A549 (cell line): ENCODE measurements around the gene CYP8B1. TPM values are rescaled to one million over a fixed set of nuclear protein-coding genes. Genes with fewer than 3 reads are reported as not detected.

Experiments
- ATAC-seq, 2 experiments: fragments of 200-7000 bp in 1 of 2; fragments of >200 bp in 1 of 2; cut with Nextera tagmentation in 1 of 2; cut with Tn5 transposase in 1 of 2; 3 replicates each; pipeline versions ENCODE4 v1.8.0 to v1.9.1; 2018 to 2020; ENCODE audit warnings: mild to moderate bottlenecking in 1 of 2, moderate library complexity in 1 of 2
- CTCF ChIA-PET: fragments of 300-600 bp; sonication (Branson Sonifier 250); formaldehyde crosslinking; extraction: SDS; loops from one replicate; lab custom pipeline; 2021; ENCODE audit warnings: antibody characterized with exemption, inconsistent platforms; lab: Yijun Ruan, JAX
- POLR2A ChIA-PET: fragments of 350-600 bp; formaldehyde crosslinking; extraction: SDS; loops from one replicate; lab custom pipeline; 2021; ENCODE audit warnings: antibody characterized with exemption, inconsistent platforms; lab: Yijun Ruan, JAX
- DNase-seq, 2 experiments: peaks; one replicate each; pipeline versions ENCODE4 v3.0.0 to v3.0.0-alpha.2; 2011 to 2016; ENCODE audit warnings: low read depth in 1 of 2, low spot score in 1 of 2
- FAIRE-seq: peaks from 2 replicates; lab custom pipeline; 2011; peaks lifted over from hg19 to GRCh38; lab: Jason Lieb, UNC
- H3K27ac ChIP-seq, 2 experiments: fragments of >200 bp; sonication (Bioruptor Twin); formaldehyde crosslinking; 3 replicates each; pipeline ENCODE4 v1.5.1; 2016 to 2017
- H3K4me1 ChIP-seq: fragments of >200 bp; sonication (Bioruptor Twin); formaldehyde crosslinking; 3 replicates; pipeline ENCODE4 v1.6.1; 2016
- H3K4me2 ChIP-seq: fragments of >200 bp; sonication (Bioruptor Twin); formaldehyde crosslinking; 3 replicates; pipeline ENCODE4 v1.6.1; 2016
- H3K4me3 ChIP-seq: fragments of >200 bp; sonication (Bioruptor Twin); formaldehyde crosslinking; 3 replicates; pipeline ENCODE4 v1.5.1; 2016
- H3K9me3 ChIP-seq: fragments of >200 bp; sonication (Bioruptor Twin); formaldehyde crosslinking; 3 replicates; pipeline ENCODE4 v1.6.1; 2016
- ATOH8 ChIP-seq: fragments of 250-450 bp; sonication (Bioruptor Pico); IDR thresholded peaks from 2 replicates; pipeline ENCODE4 v1.5.0; 2020; ENCODE audit warnings: low read depth, mild to moderate bottlenecking, moderate library complexity
- BCL3 ChIP-seq: fragments of >200 bp; sonication (Bioruptor Twin); formaldehyde crosslinking; IDR thresholded peaks from 3 replicates; pipeline ENCODE4 v1.6.1; 2016
- CBX2 ChIP-seq: fragments of 200-600 bp; sonication (generic); IDR thresholded peaks from 2 replicates; pipeline ENCODE4 v1.6.1; 2016; ENCODE audit warnings: low read depth, mild to moderate bottlenecking, borderline replicate concordance
- CTCF ChIP-seq: fragments of >200 bp; sonication (Bioruptor Twin); formaldehyde crosslinking; IDR thresholded peaks from 3 replicates; pipeline ENCODE4 v1.5.1; 2016
- EHF ChIP-seq: fragments of 250-450 bp; sonication (Bioruptor Pico); IDR thresholded peaks from 2 replicates; pipeline ENCODE4 v1.5.0; 2020; ENCODE audit warnings: mild to moderate bottlenecking
- EP300 ChIP-seq, 2 experiments: fragments of >200 bp; sonication (Bioruptor Twin); formaldehyde crosslinking; IDR thresholded peaks; 2 replicates in 1 of 2; 3 replicates in 1 of 2; pipeline ENCODE4 v1.6.1; 2016 to 2017
- FOSB ChIP-seq: fragments of 250-450 bp; sonication (Bioruptor Pico); IDR thresholded peaks from 2 replicates; pipeline ENCODE4 v1.5.0; 2020; ENCODE audit warnings: mild to moderate bottlenecking, moderate library complexity
- GATA3 ChIP-seq: IDR thresholded peaks from 2 replicates; pipeline ENCODE4 v1.6.1; 2012; ENCODE audit warnings: borderline replicate concordance
- HEYL ChIP-seq: fragments of 250-450 bp; sonication (Bioruptor Pico); IDR thresholded peaks from 2 replicates; pipeline ENCODE4 v1.8.0; 2021; ENCODE audit warnings: mild to moderate bottlenecking, moderate library complexity
- HOXB13 ChIP-seq: fragments of 250-450 bp; sonication (Bioruptor Pico); IDR thresholded peaks from 2 replicates; pipeline ENCODE4 v1.5.0; 2020; ENCODE audit warnings: low read depth, mild to moderate bottlenecking, moderate library complexity
- JUN ChIP-seq, 2 experiments: fragments of >200 bp; sonication (Bioruptor Twin); formaldehyde crosslinking; IDR thresholded peaks; 2 replicates in 1 of 2; 3 replicates in 1 of 2; pipeline ENCODE4 v1.6.1; 2016 to 2017
- KDM5A ChIP-seq: fragments of 200-600 bp; sonication (generic); IDR thresholded peaks from 2 replicates; pipeline ENCODE4 v1.6.1; 2016; ENCODE audit warnings: antibody characterized with exemption, mild to moderate bottlenecking
- MAFK ChIP-seq: fragments of 450-650 bp; IDR thresholded peaks from 2 replicates; pipeline ENCODE4 v1.6.1; 2014; ENCODE audit not compliant: partially characterized antibody
- MAX ChIP-seq: IDR thresholded peaks from 2 replicates; pipeline ENCODE4 v1.6.1; 2012
- NFE2L2 ChIP-seq: fragments of 150-350 bp; conservative IDR thresholded peaks from 2 replicates; pipeline ENCODE4 v1.6.1; 2014; ENCODE audit warnings: low read length
- NR3C1 ChIP-seq: fragments of >200 bp; sonication (Bioruptor Twin); formaldehyde crosslinking; IDR thresholded peaks from 3 replicates; pipeline ENCODE4 v1.6.1; 2017
- PHF8 ChIP-seq: fragments of 200-600 bp; sonication (generic); IDR thresholded peaks from 2 replicates; pipeline ENCODE4 v1.6.1; 2016; ENCODE audit warnings: low read depth, mild to moderate bottlenecking, antibody characterized with exemption, moderate library complexity, borderline replicate concordance
- REST ChIP-seq: fragments of 200-600 bp; sonication (generic); IDR thresholded peaks from 2 replicates; pipeline ENCODE4 v1.6.1; 2016; ENCODE audit warnings: antibody characterized with exemption, mild to moderate bottlenecking, moderate library complexity
- SMC3 ChIP-seq: fragments of >200 bp; sonication (Bioruptor Twin); formaldehyde crosslinking; IDR thresholded peaks from 3 replicates; pipeline ENCODE4 v1.6.1; 2018; ENCODE audit warnings: inconsistent platforms
- USF2 ChIP-seq: fragments of 450-650 bp; IDR thresholded peaks from 2 replicates; pipeline ENCODE4 v1.6.1; 2014; ENCODE audit warnings: antibody characterized with exemption
- ZNF302 ChIP-seq: fragments of 250-450 bp; sonication (Bioruptor Pico); IDR thresholded peaks from 2 replicates; pipeline ENCODE4 v1.9.0; 2021; ENCODE audit warnings: inconsistent platforms, mild to moderate bottlenecking, moderate library complexity
- WGBS: methylation state at CpG from one replicate; pipeline ENCODE4 v1.1.6; 2017; ENCODE audit errors: missing lambda C conversion rate; 5-methylcytosine and 5-hydroxymethylcytosine counted together
- polyA plus RNA-seq, 4 experiments: library from polyadenylated mRNA; depleted of rRNA in 3 of 4; stranded (reverse); fragments of >200 nt; fragmentation: RNase III in 1 of 4; extraction: RNeasy Plus Mini Kit Qiagen cat#74134 plus additional on column Dnase treatment in 1 of 4; gene quantifications; 2 replicates in 3 of 4; 3 replicates in 1 of 4; pipeline ENCODE4 v1.2.3, GENCODE V29; 2011 to 2017

CYP8B1 gene
- polyA plus RNA-seq, 2 of the 4 experiments (the other 2 are of a cell fraction): not detected

- FAIRE-seq: no peak
- TF ChIP-seq EP300 (IDR thresholded peaks at IDR 0.05) (no peak), KDM5A (no peak), FOSB (CRISPR knock-in tag) (no peak), HOXB13 (no peak), NR3C1 (no peak), CBX2 (no peak), MAFK (no peak), EHF (CRISPR knock-in tag) (no peak), USF2 (no peak), BCL3 (no peak), GATA3 (no peak), REST (no peak), MAX (no peak), NFE2L2 (no peak), ATOH8 (CRISPR knock-in tag) (no peak), ZNF302 (no peak), SMC3 (no peak)
- TF ChIP-seq, all 56 proteins: peak for 0
Observed at GRCh38 chr3:42894698-42895579, 19.3 kb upstream of the CYP8B1 start.

GRCh38 chr3:42892807-42893206, 17.1 kb upstream of the CYP8B1 start:
- H3K9me3 ChIP-seq: no peaks in the 10 kb centered on the region
- TF ChIP-seq PHF8 (no peak), JUN (IDR thresholded peaks at IDR 0.05) (no peak), CTCF (no peak), GATA3 (no peak), HEYL (no peak)
- TF ChIP-seq, all 56 proteins: peak for 0
- ATAC-seq: no peak
- 0% methylated on average over 1 of the region's 1 CpG for WGBS
- DNase-seq: no peak
- ChIA-PET POLR2A (no interaction called here), CTCF (no interaction called here)
- Histone ChIP-seq H3K4me2 (no peak overlapping the region), H3K4me3 (no peak overlapping the region), H3K27ac (no peak overlapping the region), H3K4me1 (no peaks in the 10 kb centered on the region)
- FAIRE-seq: no peak

More at GRCh38 chr3:42894698-42895579, 19.3 kb upstream of the CYP8B1 start:
- H3K9me3 ChIP-seq: no peaks in the 10 kb centered on the region
- ATAC-seq (no peak), DNase-seq (no peak)
- no peak overlapping the region for H3K27ac ChIP-seq
- no peak overlapping the region for H3K4me3 ChIP-seq
- 21% methylated on average over 3 of the region's 3 CpGs for WGBS
- POLR2A ChIA-PET: no interaction called here
- CTCF ChIA-PET: interaction anchor here (0.6 to 1.3 kb wide), 2 partner anchors 14 to 1982 kb away, joined by 3 to 6 read pairs; no protein-coding TSS in a partner anchor
- H3K4me2 ChIP-seq: no peak overlapping the region
- H3K4me1 ChIP-seq: no peaks in the 10 kb centered on the region
